GM18505 (cell line): ENCODE results near the gene CD1E.
"Not testable (repeated sequence)": the region's sequence is repeated elsewhere in the genome, so short reads cannot be mapped to it uniquely, and the experiment has no call there.

Experiments
- ATAC-seq: cut with Tn5 transposase; IDR thresholded peaks from one replicate; pipeline ENCODE4 v1.9.1; 2021; ENCODE audit not compliant: unreplicated experiment
- POLR2A ChIP-seq: IDR thresholded peaks from 4 replicates; pipeline ENCODE4 v1.6.1; 2011; ENCODE audit warnings: borderline replicate concordance; ENCODE audit not compliant: insufficient read depth, insufficient read length; ENCODE audit errors: extremely low read depth

CD1E gene

DNA sequence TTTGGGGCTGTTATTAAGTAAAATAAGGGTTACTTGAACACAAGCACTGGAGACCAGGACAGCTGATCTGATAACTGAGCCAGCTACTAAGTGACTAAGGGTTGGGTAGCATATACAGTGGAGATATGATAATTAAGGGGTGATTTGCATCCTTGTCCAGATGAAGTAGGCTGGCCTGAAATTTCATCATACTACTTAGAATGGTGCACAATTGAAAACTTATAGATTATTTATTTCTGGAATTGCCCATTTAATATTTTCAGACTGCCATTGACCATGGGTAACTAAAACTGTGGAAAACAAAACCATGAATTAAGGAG lies 18.5 kb upstream of the CD1E start:
- no peak for TF ChIP-seq POLR2A
- ATAC-seq = no peak

DNA sequence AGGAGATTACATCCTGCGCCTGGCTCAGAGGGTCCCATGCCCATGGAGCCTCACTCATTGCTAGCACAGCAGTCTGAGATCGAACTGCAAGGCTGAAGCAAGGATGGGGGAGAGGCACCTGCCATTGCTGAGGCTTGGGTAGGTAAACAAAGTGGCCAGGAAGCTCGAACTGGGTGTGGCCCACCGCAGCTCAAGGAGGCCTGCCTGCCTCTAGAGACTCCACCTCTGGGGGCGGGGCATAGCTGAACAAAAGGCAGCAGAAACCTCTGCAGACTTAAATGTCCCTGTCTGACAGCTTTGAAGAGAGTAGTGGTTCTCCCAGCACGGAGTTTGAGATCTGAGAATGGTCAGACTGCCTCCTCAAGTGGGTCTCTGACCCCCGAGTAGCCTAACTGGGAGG lies 17.3 kb upstream of the CD1E start:
- ATAC-seq = not testable (repeated sequence)

DNA sequence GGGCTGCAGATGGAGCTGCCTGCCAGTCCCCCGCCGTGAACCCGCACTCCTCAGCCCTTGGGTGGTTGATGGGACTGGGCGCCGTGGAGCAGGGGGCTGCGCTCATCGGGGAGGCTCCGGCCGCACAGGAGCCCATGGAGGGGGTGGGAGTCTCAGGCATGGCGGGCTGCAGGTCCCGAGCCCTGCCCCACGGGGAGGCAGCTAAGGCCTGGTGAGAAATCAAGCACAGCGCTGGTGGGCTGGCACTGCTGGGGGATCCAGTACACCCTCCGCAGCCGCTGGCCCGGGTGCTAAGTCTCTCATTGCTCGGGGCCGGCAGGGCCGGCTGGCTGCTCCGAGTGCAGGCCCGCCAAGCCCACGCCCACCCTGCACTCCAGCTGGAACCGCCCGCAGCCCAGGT lies 4.7 kb upstream of the CD1E start:
- not testable (repeated sequence) for ATAC-seq

- ATAC-seq = no peak
Observed at GRCh38 chr1:158354255-158354654, 561 bp downstream of the CD1E start.

DNA sequence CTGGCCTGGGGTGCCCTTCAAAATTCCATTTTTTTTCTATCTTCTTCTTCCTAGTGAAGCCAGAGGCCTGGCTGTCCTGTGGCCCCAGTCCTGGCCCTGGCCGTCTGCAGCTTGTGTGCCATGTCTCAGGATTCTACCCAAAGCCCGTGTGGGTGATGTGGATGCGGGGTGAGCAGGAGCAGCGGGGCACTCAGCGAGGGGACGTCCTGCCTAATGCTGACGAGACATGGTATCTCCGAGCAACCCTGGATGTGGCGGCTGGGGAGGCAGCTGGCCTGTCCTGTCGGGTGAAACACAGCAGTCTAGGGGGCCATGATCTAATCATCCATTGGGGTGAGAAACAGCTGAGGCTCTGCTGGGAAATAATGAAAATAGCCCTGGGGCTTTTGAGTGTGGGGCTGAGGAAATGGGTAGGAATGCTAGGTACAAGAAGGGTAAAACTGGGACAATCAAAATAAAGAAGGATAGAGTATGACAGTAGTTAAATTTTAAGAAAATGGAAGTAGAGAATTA lies 2.1 kb downstream of the CD1E start:
- ATAC-seq = no peak
- no peak for TF ChIP-seq POLR2A

More at GRCh38 chr1:158354255-158354654, 561 bp downstream of the CD1E start:
- no peak for TF ChIP-seq POLR2A

DNA sequence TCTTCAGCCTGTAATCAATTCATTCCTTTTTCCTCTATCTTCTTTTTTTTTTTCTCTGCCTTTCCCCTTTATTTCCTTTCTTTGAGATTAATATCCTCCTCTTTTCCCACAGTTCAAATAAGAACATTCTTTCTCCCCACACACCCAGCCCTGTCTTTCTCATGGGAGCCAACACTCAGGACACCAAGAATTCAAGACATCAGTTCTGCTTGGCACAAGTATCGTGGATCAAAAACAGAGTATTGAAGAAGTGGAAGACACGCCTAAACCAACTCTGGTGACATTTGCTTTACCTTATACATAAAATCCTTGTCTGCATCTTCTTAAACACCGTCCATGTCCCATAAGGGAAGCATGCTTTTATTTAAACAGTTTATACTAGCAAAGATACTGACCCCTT lies 2.9 kb downstream of the CD1E start:
- no peak for ATAC-seq
- no peak for TF ChIP-seq POLR2A

DNA sequence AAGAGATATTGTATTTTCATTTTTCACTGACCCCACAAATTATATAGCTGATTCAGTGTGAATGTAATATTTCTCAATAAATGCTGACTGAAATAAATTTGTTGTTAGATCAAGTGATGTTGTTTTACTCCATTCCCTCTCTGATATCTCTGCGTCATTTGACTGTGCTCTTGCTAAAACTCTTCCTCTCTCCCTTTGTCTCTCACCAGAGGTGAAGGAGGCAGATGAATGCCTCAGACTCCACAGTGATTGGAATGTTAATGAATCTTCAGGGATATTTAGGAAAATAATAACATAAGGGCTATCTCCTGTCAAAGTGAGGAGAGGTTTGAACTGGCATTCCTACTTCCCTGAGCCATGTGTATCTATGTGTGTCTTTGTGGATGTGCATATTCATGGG lies 3.7 kb downstream of the CD1E start:
- TF ChIP-seq POLR2A = no peak
- no peak for ATAC-seq

GRCh38 chr1:158362482-158362881 lies 8.8 kb downstream of the CD1E start:
- TF ChIP-seq POLR2A = no peak
- no peak for ATAC-seq

- no peak for TF ChIP-seq POLR2A
- no peak for ATAC-seq
Observed at GRCh38 chr1:158362941-158363340, 9.2 kb downstream of the CD1E start.

GRCh38 chr1:158366783-158367182 lies 13.1 kb downstream of the CD1E start:
- TF ChIP-seq POLR2A = no peak
- ATAC-seq = no peak

- ATAC-seq = peak; percentile 88
- TF ChIP-seq POLR2A = no peak
Observed at GRCh38 chr1:158371188-158371953, 17.7 kb downstream of the CD1E start.

DNA sequence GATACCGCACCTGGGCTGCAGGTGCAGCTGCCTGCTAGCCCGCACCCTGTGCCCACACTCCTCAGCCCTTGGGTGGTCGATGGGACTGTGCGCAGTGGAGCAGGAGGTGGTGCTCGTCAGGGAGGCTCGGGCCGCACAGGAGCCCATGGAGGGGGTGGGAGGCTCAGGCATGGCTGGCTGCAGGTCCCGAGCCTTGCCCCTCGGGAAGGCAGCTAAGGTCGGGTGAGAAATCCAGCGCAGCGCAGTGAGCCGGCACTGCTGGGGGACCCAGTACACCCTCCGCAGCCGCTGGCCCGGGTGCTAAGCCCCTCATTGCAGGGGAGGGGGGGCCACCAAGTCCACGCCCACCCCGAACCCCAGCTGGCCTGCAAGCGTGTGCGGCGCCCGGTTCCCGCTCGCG lies 20.4 kb downstream of the CD1E start:
- ATAC-seq = not testable (repeated sequence)

- TF ChIP-seq POLR2A = no peak
- no peak for ATAC-seq
Observed at GRCh38 chr1:158374860-158375259, 21.2 kb downstream of the CD1E start.

DNA sequence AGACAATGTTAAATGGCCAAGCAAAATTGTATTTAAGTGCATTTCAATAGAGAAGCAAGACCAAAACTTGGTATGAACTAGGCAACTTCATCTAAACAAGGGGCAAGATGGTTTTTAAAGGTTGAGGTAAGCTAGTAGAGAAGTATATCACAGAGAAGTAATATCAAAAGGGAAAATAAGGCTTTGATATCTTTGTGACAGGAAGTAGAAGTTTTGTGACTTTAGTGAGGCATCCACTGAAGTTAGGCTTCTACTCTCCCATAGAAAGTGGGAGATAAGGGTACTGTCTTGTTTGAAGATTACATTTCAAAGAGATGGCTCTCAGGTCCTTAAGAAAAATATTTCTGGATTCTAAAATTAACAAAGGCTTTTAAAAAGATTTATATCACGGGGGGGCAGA lies 36.6 kb downstream of the CD1E start:
- no peak for ATAC-seq
- TF ChIP-seq POLR2A = no peak

DNA sequence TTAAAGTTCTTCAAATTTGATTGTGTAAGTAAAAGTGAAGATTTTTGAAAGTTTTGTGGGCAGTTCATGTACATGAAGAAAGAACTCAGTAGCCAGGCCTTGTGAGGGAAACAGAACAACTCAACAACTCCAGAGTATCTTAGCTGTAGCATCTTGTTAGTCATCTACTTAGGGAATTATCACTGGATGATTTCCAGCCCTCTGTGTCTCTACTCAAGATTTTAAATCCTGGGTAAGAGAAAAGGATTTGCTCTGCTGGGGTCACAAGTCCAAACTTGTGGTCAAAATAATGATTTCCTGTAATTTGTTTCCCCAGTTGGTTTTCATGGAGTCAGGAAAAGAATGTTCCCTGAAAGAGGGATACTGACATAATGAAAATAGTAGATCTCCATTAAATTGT lies 37.4 kb downstream of the CD1E start:
- TF ChIP-seq POLR2A = no peak
- no peak for ATAC-seq

DNA sequence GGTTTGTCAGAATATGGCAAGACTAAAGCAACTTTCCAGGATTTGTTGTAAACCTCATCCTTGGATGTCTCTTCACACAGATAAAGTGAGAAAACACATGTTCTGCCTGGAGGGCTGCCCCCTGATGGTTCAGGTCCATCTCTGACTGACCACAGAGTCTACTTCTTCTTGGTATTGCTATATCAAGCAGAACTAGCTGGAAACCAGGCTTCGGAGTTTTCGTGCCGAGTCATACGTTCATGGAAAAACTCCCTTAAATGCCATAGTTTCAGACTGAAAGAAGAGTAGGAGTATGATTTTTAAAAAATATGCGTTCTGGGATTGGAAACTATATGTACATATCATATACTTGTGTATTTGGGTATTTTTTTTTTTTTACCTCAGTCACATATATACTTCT lies 39.8 kb downstream of the CD1E start:
- ATAC-seq = no peak
- no peak for TF ChIP-seq POLR2A

GRCh38 chr1:158396646-158397045 lies 43.0 kb downstream of the CD1E start:
- TF ChIP-seq POLR2A = no peak
- ATAC-seq = no peak
